ENCODE data around the gene CCDC51. TPM values are rescaled to one million over a fixed set of nuclear protein-coding genes. Genes with fewer than 3 reads are reported as not detected.

CCDC51 gene
- total and polyA plus RNA-seq, 2 of the 13 experiments (the other 11 are each of a cell fraction or from before 2014, with no cell fraction given): 18.1 to 29.4 TPM

DNA sequence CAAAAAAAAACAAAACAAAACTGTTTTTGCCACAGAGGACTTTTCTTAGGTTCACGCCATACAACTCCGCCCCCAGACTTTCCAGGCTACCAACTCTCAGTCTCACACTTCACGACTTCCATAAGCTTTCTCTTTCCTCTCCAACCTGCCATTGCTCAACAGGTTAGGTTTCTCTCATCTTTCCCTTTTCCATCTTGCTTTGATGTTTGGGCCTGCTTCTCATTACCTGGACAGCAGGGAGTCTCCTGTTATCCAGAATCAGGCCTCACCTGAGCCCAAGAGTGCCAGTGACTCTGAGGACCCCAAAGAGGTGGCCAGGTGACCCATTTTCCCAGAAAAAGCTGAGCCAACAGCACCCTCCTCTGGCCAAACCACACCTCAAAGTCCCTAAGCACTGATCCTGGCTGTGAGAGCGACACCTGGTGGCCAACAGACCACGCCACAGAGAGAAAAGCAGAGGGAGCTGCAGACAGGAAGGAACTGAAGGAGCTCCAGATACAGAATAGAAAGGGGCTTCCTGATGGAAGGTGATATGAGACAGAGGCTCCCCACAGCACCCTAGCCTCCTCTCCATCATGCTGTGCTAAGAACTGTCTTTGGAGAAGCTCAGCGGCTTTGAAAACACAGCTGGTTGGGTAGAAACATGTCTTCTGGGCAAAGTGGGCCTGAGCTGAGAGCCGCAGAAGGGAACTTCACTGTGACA, 4.0 kb downstream of the CCDC51 start (continued):
- peak; percentile 65 for TF ChIP-seq RXRB (CRISPR knock-in tag; IDR thresholded peaks at IDR 0.05; ENCODE audit: borderline replicate concordance)
- no peak for TF ChIP-seq ZNF251 (CRISPR knock-in tag; IDR thresholded peaks at IDR 0.05)
- no peak for TF ChIP-seq ZNF781 (CRISPR knock-in tag; IDR thresholded peaks at IDR 0.05; ENCODE audit: borderline replicate concordance, not compliant biosample characterization)
- TF ChIP-seq ZNF678 (CRISPR knock-in tag; IDR thresholded peaks at IDR 0.05): no peak
- TF ChIP-seq HNRNPK (IDR thresholded peaks at IDR 0.05; ENCODE audit: low read depth, low read length, poor library complexity, severe bottlenecking): no peak
- no peak for TF ChIP-seq ZNF674 (CRISPR knock-in tag; IDR thresholded peaks at IDR 0.05; ENCODE audit: low read depth)
- TF ChIP-seq, protein P1, sequence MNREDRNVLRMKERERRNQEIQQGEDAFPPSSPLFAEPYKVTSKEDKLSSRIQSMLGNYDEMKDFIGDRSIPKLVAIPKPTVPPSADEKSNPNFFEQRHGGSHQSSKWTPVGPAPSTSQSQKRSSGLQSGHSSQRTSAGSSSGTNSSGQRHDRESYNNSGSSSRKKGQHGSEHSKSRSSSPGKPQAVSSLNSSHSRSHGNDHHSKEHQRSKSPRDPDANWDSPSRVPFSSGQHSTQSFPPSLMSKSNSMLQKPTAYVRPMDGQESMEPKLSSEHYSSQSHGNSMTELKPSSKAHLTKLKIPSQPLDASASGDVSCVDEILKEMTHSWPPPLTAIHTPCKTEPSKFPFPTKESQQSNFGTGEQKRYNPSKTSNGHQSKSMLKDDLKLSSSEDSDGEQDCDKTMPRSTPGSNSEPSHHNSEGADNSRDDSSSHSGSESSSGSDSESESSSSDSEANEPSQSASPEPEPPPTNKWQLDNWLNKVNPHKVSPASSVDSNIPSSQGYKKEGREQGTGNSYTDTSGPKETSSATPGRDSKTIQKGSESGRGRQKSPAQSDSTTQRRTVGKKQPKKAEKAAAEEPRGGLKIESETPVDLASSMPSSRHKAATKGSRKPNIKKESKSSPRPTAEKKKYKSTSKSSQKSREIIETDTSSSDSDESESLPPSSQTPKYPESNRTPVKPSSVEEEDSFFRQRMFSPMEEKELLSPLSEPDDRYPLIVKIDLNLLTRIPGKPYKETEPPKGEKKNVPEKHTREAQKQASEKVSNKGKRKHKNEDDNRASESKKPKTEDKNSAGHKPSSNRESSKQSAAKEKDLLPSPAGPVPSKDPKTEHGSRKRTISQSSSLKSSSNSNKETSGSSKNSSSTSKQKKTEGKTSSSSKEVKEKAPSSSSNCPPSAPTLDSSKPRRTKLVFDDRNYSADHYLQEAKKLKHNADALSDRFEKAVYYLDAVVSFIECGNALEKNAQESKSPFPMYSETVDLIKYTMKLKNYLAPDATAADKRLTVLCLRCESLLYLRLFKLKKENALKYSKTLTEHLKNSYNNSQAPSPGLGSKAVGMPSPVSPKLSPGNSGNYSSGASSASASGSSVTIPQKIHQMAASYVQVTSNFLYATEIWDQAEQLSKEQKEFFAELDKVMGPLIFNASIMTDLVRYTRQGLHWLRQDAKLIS (CRISPR knock-in tag; IDR thresholded peaks at IDR 0.05): no peak
- TF ChIP-seq HNF4A (CRISPR knock-in tag; IDR thresholded peaks at IDR 0.05): peak; percentile 19; the same call in 1 of the 2 replicates
- TF ChIP-seq GABPB1 (CRISPR knock-in tag; IDR thresholded peaks at IDR 0.05): peak; percentile 43; the same call in 1 of the 2 replicates
- no peak for TF ChIP-seq SALL2 (CRISPR knock-in tag; IDR thresholded peaks at IDR 0.05)
- TF ChIP-seq SMAD1 (CRISPR knock-in tag; IDR thresholded peaks at IDR 0.05; ENCODE audit: borderline replicate concordance, low read depth): no peak
- TF ChIP-seq RFXANK (CRISPR knock-in tag; IDR thresholded peaks at IDR 0.05): no peak
- TF ChIP-seq ZNF124 (CRISPR knock-in tag; IDR thresholded peaks at IDR 0.05): 0 out of 2 replicates have a peak, but pooled peaks have one; percentile 47
- TF ChIP-seq ZNF772 (CRISPR knock-in tag; IDR thresholded peaks at IDR 0.05): no peak
- TF ChIP-seq SRF (IDR thresholded peaks at IDR 0.05; ENCODE audit: low read depth, low read length): no peak
- peak; percentile 50; the same call in 1 of the 2 replicates for TF ChIP-seq ZNF383 (CRISPR knock-in tag; IDR thresholded peaks at IDR 0.05; ENCODE audit: borderline replicate concordance)
- peak; percentile 89 for TF ChIP-seq ZNF501 (CRISPR knock-in tag; IDR thresholded peaks at IDR 0.05)
- no peak for TF ChIP-seq ZNF296 (CRISPR knock-in tag; conservative IDR thresholded peaks at IDR 0.05)
- TF ChIP-seq SOX13 (IDR thresholded peaks at IDR 0.05): no peak
- no peak for TF ChIP-seq SOX13 (CRISPR knock-in tag; conservative IDR thresholded peaks at IDR 0.05 in 1 of 2, IDR thresholded peaks at IDR 0.05 in 1 of 2)
- no peak for TF ChIP-seq HNRNPUL1 (IDR thresholded peaks at IDR 0.05; ENCODE audit: low read depth, low read length)
- TF ChIP-seq, protein P2, sequence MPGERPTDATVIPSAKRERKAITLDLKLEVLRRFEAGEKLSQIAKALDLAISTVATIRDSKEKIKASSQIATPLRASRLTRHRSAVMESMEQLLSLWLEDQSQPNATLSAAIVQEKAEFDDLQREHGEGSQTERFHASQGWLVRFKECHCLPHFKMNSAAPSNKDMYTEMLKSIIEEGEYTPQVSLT (CRISPR knock-in tag; IDR thresholded peaks at IDR 0.05; ENCODE audit: borderline replicate concordance, low read depth): no peak
- peak; percentile 54; the same call in 1 of the 2 replicates for TF ChIP-seq MED1 (CRISPR knock-in tag; IDR thresholded peaks at IDR 0.05)
- TF ChIP-seq ZNF720 (CRISPR knock-in tag; IDR thresholded peaks at IDR 0.05): no peak
- no peak for TF ChIP-seq ETV6 (CRISPR knock-in tag; conservative IDR thresholded peaks at IDR 0.05)
- no peak for TF ChIP-seq MYNN (CRISPR knock-in tag; IDR thresholded peaks at IDR 0.05; ENCODE audit: low read depth)
- TF ChIP-seq BRCA1 (CRISPR knock-in tag; IDR thresholded peaks at IDR 0.05): no peak
- TF ChIP-seq KLF16 (CRISPR knock-in tag; IDR thresholded peaks at IDR 0.05): peak in 1 of 2 experiments; percentile 81; a peak in 2 of 4 replicates
- TF ChIP-seq ZC3H13 (CRISPR knock-in tag; IDR thresholded peaks at IDR 0.05): no peak

All from HepG2 (cell line).